ENCODE measurements around the gene LHFPL4. TPM values are rescaled to one million over a fixed set of nuclear protein-coding genes. Genes with fewer than 3 reads are reported as not detected.
"Not testable (repeated sequence)": the region's sequence is repeated elsewhere in the genome, so short reads cannot be mapped to it uniquely, and the experiment has no call there.

The LHFPL4 gene
- total and polyA plus RNA-seq, 2 donors, result 0.09 to 0.58 TPM

DNA sequence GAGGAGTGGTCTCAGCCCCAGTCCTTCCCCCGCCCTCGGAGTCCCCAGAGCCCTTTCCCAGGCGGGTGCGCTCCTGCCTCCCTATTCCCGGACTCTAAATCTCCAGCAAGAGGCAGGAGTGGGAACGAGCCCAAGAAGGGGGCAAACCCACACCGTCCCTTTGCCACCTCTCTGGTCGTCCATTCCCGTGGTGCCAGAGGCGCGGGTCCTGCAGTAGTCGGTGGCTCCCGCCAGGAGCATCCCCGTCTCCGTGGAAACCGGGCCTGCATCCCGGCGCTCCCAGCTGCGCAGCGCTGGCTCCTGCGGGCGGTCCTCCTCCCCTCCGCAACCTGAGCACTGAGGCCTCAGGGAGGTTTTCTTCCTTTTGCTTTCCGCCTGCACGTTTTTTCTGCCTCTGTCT is 44.8 kb downstream of the LHFPL4 start:
- 12% methylated on average over 25 of the region's 25 CpGs for WGBS
- Histone ChIP-seq H3K4me1 (ENCODE audit: insufficient read depth) (no peaks in the 10 kb centered on the region), H3K27ac (ENCODE audit: low read depth) (no peak overlapping the region), H3K36me3 (ENCODE audit: insufficient read depth) (no peaks in the 10 kb centered on the region), H3K4me3 (ENCODE audit: low read depth, low read length) (no peak overlapping the region)
- DNase-seq (ENCODE audit: extremely low spot score), result no peak

DNA sequence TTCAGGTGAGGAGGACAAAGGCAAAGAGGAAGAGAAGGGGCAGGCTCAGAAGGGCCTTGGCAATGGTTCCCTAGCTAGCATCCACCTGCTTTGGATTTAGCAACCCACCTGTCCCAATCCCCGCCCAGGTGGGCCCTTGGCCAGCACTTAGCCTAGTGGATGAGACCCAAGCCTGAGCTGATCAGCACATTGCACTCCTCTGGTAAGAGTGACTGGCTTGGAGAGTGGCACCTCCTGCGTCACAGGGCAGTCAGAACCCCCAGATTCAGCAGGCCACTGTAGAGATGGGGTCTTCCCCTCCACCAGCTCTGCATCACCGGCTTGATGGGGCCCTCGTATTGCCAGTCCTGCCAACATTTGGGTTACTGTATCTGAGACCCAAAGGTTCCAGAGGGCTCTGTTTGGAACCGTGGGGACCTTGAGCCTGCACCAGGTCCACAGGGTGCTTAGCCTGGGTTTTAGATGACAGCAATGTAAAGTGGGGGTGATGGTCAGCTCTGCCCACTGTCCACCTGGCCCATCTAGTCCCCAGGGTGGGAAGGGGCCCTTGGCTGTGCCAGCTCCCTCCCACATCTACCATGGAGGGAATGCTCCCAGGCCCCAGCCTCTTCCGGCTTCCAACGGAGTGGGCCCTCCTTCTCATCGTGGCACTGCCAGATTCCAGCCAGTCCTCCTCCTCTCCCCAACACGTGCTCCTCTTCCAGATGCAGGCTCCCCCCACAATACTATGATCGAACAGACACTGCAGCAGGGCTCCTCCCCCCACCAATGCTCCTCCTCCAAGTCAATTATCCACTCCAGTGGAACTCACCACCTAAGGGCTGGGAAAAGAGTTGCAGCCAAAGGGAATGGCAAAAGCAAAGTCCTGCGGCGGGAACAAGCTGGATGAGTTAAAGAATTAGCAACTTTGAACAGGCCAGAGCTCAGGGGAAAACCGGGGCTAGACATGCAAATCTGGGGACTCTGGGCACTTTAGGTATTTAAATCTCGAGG is 45.7 kb downstream of the LHFPL4 start:
- WGBS, result 54% methylated on average over 14 of the region's 14 CpGs
- Histone ChIP-seq H3K4me3 (ENCODE audit: low read depth, low read length) (no peak overlapping the region), H3K4me1 (ENCODE audit: insufficient read depth) (no peaks in the 10 kb centered on the region), H3K36me3 (ENCODE audit: insufficient read depth) (no peaks in the 10 kb centered on the region), H3K27ac (ENCODE audit: low read depth) (no peak overlapping the region)
- DNase-seq (ENCODE audit: extremely low spot score), result no peak

DNA sequence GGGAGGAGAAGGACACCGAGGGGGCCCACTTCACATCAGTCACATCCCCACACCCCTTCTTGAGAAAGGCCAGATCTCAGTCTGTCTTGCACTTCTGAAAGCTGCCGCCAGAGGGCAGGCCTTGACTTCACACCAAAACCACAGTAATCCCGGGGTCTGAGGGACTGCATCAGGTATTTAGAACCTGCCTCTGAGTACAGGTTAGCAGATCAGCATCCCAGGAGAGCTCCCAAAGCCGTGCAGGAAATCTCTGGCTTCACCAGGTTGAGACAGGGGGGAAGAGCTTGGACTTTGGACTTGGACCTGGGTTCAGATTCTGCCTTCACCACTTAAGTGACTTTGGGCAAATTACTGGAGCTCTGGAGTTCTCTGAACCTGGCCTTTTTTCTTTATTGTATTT is 50.3 kb downstream of the LHFPL4 start:
- Histone ChIP-seq H3K36me3 (ENCODE audit: insufficient read depth) (no peaks in the 10 kb centered on the region), H3K4me1 (ENCODE audit: insufficient read depth) (no peaks in the 10 kb centered on the region), H3K27ac (ENCODE audit: low read depth) (no peak overlapping the region), H3K4me3 (ENCODE audit: low read depth, low read length) (no peak overlapping the region)
- WGBS, result 5% methylated on average over 4 of the region's 4 CpGs
- DNase-seq (ENCODE audit: extremely low spot score), result no peak

DNA sequence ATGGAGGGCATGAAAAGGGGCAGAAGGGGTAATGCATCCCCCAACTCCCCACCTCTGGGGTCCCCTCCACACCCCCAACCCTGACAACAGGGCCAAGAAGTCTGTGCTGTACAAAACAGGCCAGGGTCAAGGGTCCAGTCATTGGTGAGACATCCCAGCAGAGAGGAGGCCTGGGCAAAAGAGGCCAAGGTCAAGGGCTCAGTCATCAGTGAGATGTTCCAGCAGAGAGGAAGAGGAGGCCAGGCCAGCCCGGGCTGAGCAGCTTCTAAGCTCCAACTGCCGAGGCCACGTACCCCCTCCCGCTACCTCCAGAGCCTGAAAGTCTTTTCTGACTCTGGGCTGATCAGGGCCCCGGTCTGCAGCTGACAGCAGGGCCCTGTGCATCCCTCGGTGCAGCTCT is 52.4 kb downstream of the LHFPL4 start:
- H3K27ac ChIP-seq (ENCODE audit: low read depth), result no peak overlapping the region
- WGBS, result 68% methylated on average over 6 of the region's 6 CpGs
- no peaks in the 10 kb centered on the region for H3K36me3 ChIP-seq (ENCODE audit: insufficient read depth)
- no peaks in the 10 kb centered on the region for H3K4me1 ChIP-seq (ENCODE audit: insufficient read depth)
- no peak for DNase-seq (ENCODE audit: extremely low spot score)
- no peak overlapping the region for H3K4me3 ChIP-seq (ENCODE audit: low read depth, low read length)

DNA sequence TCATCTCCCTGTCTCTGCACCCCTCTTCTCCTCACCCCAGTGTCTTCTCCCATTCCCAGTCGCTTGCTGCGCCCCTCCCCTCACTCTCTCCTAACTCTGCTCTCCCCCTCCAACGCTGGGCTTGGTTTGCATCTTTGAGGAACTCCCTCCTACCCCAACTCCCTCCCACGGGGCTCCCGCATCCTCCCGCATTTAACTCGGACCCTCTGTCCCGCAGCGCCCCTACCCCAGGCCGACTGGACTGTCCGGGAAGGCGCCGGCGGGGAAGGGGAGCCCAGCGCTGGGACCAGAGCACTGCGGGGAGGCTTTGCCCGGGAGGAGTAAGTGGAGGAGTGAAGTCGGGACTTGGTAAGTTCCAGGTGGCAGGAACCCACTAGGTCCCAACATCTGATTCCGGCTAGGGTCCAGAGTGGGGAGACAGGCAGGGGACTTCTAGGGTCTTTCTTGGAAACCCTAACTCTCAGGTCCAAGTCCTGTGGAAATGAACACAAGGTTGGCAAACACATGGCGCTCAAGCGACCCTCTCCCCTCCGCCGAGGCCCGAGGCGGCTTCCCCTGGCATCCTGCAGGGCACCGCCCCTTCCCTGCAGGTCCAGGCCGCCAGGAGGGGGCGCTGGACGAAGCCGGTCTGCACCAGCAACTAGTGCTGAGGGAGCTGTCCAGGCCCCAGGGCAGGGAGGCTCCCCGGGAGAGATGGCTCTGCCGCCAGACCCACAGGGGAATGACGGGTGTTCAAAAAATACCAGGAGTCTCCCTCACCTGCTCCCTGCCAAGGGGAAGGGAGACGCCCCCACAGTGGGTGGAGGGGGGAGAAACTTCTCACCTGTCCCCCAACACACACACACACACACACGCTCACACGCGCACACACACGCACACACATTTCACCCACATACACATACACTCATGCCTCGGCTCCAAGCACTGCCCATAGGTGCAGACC is 53.2 kb downstream of the LHFPL4 start:
- Histone ChIP-seq H3K36me3 (ENCODE audit: insufficient read depth) (no peaks in the 10 kb centered on the region), H3K4me1 (ENCODE audit: insufficient read depth) (no peaks in the 10 kb centered on the region), H3K4me3 (ENCODE audit: low read depth, low read length) (no peak overlapping the region), H3K27ac (ENCODE audit: low read depth) (no peak overlapping the region)
- 11% methylated on average over 39 of the region's 39 CpGs for WGBS
- no peak for DNase-seq (ENCODE audit: extremely low spot score)

DNA sequence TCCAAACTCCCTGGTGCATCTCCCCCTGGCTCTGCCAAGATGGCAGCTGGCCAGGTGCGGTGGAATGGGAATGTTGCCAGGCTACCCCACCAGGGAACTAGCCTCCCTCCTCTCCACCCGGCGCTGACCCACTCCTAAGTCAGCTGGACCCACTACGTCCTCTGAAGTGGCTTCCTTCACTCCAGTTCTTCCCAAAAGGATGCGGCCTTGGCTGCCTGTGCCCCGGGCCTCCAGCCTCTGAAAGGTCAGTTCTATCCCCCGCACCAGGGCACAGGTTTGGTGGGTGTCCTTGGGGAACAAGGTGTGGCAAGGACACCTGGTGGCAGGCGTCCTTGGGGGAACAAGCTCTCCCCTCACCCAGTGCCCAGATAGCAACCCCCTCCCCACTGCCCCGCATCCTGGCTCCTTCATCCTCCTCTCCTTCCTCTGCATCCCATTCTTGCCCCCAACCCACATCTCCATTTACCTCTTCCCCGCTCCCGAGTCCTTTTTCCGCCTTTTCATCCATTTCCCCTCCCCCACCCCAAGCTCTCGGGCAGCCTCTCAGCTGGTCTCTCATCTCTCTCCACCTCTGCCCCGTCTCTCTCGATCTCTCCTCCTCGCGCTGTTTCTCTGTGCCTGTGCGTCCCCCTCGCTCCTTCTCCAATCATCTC is 54.0 kb downstream of the LHFPL4 start:
- DNase-seq (ENCODE audit: extremely low spot score), result no peak
- WGBS, result 25% methylated on average over 19 of the region's 19 CpGs
- Histone ChIP-seq H3K27ac (ENCODE audit: low read depth) (no peak overlapping the region), H3K4me1 (ENCODE audit: insufficient read depth) (no peaks in the 10 kb centered on the region), H3K36me3 (ENCODE audit: insufficient read depth) (no peaks in the 10 kb centered on the region), H3K4me3 (ENCODE audit: low read depth, low read length) (no peak overlapping the region)

DNA sequence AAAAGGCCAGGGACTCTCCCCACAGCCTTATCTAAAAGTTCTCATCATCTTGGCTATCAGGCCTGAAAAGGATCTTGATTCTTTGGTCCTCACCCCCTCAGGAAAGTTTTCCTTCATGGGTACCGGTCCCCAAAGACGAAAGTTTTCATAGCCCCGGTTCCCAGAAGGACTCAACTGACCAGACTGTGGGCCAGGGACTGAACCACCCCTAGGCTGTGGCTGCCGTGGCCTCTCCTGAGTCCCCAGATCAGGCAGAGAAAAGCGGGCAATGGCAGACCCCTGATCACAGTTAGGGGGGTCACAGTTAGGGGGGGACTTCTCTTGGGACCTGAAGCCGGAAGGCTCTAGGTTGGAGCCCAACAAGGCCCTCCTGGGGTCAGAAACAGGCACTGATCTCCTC is 54.8 kb downstream of the LHFPL4 start:
- DNase-seq (ENCODE audit: extremely low spot score), result no peak
- H3K27ac ChIP-seq (ENCODE audit: low read depth), result no peak overlapping the region
- 87% methylated on average over 6 of the region's 6 CpGs for WGBS
- H3K4me3 ChIP-seq (ENCODE audit: low read depth, low read length), result no peak overlapping the region
- no peaks in the 10 kb centered on the region for H3K4me1 ChIP-seq (ENCODE audit: insufficient read depth)
- H3K36me3 ChIP-seq (ENCODE audit: insufficient read depth), result no peaks in the 10 kb centered on the region

DNA sequence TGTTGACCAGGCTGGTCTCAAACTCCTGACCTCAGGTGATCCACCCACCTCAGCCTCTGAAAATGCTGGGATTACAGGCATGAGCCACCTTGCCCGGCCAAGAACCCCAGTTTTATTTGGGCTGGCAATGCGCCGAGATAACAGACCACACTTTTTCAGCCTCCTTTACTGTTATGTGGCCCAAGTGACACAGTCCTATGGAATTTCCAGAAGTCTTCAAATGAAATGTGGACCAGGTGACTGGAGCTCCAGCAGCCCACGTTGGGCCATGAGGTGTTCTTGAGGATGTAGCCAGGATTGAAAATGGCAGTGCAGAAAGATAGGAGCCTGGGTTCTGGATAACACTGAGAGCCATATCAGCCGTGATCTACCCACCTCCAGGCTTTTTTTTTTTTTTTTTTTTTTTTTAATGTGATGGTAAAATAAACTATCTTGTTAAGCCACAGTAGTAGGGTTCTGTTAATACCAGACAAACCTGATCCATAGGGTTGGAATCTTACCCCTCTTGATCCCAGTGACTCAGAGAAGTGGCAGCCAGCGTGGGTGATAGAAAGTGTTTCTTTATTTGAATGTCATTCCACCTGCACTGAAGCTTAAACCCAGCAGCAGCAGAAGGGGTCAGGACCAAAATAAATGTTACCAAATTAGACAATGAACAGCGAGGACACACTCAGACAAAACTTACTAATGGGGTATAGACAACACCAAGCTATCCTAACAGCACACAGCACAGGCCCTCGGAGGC is 55.6 kb downstream of the LHFPL4 start:
- Histone ChIP-seq H3K4me3 (ENCODE audit: low read depth, low read length) (no peak overlapping the region), H3K27ac (ENCODE audit: low read depth) (no peak overlapping the region), H3K36me3 (ENCODE audit: insufficient read depth) (no peaks in the 10 kb centered on the region), H3K4me1 (ENCODE audit: insufficient read depth) (no peaks in the 10 kb centered on the region)
- no peak for DNase-seq (ENCODE audit: extremely low spot score)
- WGBS, result 83% methylated on average over 8 of the region's 8 CpGs

DNA sequence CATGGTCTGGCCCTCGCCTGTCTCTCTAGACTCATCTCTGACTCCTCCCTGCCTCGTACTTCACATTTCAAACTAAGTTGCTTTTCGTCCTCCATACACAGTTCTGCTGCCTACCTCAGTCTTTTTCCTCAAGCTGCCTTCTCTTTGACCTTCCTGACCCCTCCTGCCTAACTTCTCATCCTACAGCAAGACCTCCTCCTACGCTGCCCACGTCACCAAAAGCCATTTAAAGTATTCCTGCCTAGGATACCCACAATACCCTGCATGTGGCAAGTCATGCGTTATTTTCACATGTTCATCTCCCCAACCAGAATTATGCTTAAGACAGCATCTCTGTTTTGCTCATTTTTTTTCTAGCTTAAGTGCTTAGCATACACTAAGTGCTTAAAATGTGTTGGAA is 56.7 kb downstream of the LHFPL4 start:
- whole genome bisulfite sequencing, result 79% methylated on average over 6 of the region's 6 CpGs
- Histone ChIP-seq H3K4me3 (ENCODE audit: low read depth, low read length) (no peak overlapping the region), H3K36me3 (ENCODE audit: insufficient read depth) (no peaks in the 10 kb centered on the region), H3K4me1 (ENCODE audit: insufficient read depth) (no peaks in the 10 kb centered on the region), H3K27ac (ENCODE audit: low read depth) (no peak overlapping the region)
- DNase-seq (ENCODE audit: extremely low spot score), result no peak

DNA sequence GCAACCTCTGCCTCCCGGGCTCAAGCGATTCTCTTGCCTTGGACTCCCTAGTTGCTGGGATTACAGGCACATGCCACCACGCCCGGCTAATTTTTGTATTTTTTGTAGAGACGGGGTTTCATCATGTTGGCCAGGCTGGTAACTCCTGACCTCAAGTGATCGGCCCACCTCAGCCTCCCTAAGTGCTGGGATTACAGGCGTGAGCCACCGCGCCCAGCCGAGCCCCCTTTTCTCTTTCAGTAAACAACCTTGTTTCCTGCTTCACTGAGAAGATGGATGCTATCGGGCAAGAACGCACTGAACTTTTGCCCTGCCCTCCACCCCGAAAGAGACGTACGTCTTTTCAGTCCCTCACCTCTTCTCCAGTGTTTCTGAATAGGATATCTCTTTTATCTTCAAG is 59.6 kb downstream of the LHFPL4 start:
- H3K4me3 ChIP-seq (ENCODE audit: low read depth, low read length); H3K27ac ChIP-seq (ENCODE audit: low read depth); DNase-seq (ENCODE audit: extremely low spot score); H3K4me1 ChIP-seq (ENCODE audit: insufficient read depth); H3K36me3 ChIP-seq (ENCODE audit: insufficient read depth): not testable (repeated sequence)
- 95% methylated on average over 15 of the region's 15 CpGs for WGBS

DNA sequence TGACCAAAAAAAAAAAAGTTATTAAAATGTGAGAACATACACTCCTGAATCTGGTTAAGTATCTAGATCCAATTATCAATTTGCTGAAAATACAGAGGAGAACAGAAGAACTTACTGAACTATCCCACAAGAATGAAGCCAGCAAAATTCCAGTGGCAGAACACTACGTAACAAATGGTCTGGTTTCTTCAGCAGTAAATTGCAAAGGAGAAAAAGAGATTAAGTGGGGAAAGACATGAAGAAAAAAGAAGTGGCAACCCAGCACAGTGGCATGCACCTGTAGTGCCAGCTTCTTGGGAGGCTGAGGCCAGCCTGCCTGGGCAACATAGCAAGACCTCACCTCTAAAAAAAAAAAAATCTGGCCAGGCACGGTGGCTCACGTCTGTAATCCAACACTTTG is 62.1 kb downstream of the LHFPL4 start:
- Histone ChIP-seq H3K27ac (ENCODE audit: low read depth) (no peak overlapping the region), H3K36me3 (ENCODE audit: insufficient read depth) (no peaks in the 10 kb centered on the region), H3K4me3 (ENCODE audit: low read depth, low read length) (no peak overlapping the region), H3K4me1 (ENCODE audit: insufficient read depth) (no peaks in the 10 kb centered on the region)
- DNase-seq (ENCODE audit: extremely low spot score), result no peak
- WGBS, result 56% methylated on average over 3 of the region's 3 CpGs

DNA sequence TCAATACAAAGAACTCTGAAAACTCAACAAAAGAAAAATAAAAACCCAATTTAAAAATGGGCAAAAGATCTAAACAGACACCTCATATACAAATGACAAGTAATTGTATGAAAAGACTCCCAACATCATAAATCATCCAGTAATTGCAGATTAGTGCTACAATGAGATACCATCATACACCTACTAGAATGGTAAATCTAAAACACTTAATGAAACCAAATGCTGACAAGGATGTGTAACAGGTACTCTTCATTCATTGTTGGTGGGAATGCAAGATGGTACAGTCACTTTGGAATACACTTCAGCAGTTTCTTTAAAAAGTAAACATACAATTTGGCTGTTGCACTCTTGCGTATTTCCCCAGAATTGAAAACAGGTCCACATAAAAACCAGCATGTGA is 68.4 kb downstream of the LHFPL4 start:
- Histone ChIP-seq H3K4me1 (ENCODE audit: insufficient read depth) (no peaks in the 10 kb centered on the region), H3K4me3 (ENCODE audit: low read depth, low read length) (no peak overlapping the region), H3K36me3 (ENCODE audit: insufficient read depth) (no peaks in the 10 kb centered on the region), H3K27ac (ENCODE audit: low read depth) (no peak overlapping the region)
- DNase-seq (ENCODE audit: extremely low spot score), result no peak
- WGBS, result 100% methylated on average over 1 of the region's 1 CpG

DNA sequence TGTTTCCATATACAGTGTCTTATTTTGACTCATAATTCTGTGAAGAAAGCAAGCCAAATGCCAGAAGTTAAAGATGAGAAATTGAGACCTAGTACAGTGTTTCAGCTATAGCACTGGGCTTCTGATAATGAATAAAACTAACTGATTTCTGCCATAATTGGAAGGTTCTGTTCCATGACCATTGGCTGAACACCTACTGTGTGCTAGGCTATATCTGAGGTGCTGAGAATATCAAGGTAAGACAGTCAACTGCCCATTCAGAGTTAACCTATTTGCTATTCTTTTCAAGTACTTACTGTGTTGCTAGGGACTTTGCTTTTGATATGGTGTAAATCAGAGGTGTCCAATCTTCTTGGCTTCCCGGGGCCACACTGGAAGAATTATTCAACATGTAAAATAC is 73.4 kb downstream of the LHFPL4 start:
- 94% methylated on average over 1 of the region's 1 CpG for WGBS
- DNase-seq (ENCODE audit: extremely low spot score), result no peak
- Histone ChIP-seq H3K4me3 (ENCODE audit: low read depth, low read length) (no peak overlapping the region), H3K4me1 (ENCODE audit: insufficient read depth) (no peaks in the 10 kb centered on the region), H3K36me3 (ENCODE audit: insufficient read depth) (peaks cover 2% of the 10 kb centered on the region), H3K27ac (ENCODE audit: low read depth) (no peak overlapping the region)
